Keratinocyte (primary cell): Measurements from ENCODE around the gene LPAR1. TPM values are rescaled to one million over a fixed set of nuclear protein-coding genes. Genes with fewer than 3 reads are reported as not detected.

Experiments
- DNase-seq: peaks from one replicate; pipeline ENCODE4 v3.0.0-alpha.2; 2011; ENCODE audit warnings: low read depth, missing footprints, low spot score
- FAIRE-seq: peaks from 2 replicates; lab custom pipeline; 2011; peaks lifted over from hg19 to GRCh38; lab: Jason Lieb, UNC
- H2AFZ ChIP-seq: 2 replicates; pipeline ENCODE4 v1.6.0; 2012; ENCODE audit warnings: low read length, control low read depth, inconsistent platforms; ENCODE audit not compliant: control insufficient read depth
- H3K27ac ChIP-seq: 2 replicates; pipeline ENCODE4 v1.5.1; 2011; ENCODE audit warnings: low read length; ENCODE audit not compliant: control insufficient read depth, insufficient read depth
- H3K27me3 ChIP-seq: 3 replicates; pipeline ENCODE4 v1.6.0; 2011; ENCODE audit warnings: low read length; ENCODE audit not compliant: control insufficient read depth, insufficient read depth; ENCODE audit errors: extremely low read depth
- H3K36me3 ChIP-seq, 2 experiments: 2 replicates in 1 of 2; 3 replicates in 1 of 2; pipeline ENCODE4 v1.5.1; 2011; ENCODE audit warnings: low read length in 2 of 2, mild to moderate bottlenecking in 1 of 2; ENCODE audit not compliant: control insufficient read depth in 2 of 2, insufficient read depth in 2 of 2; ENCODE audit errors: extremely low read depth in 1 of 2
- H3K4me1 ChIP-seq: 3 replicates; pipeline ENCODE4 v1.5.1; 2011; ENCODE audit warnings: low read length; ENCODE audit not compliant: control insufficient read depth, insufficient read depth; ENCODE audit errors: extremely low read depth
- H3K4me2 ChIP-seq: 3 replicates; pipeline ENCODE4 v1.6.0; 2011; ENCODE audit warnings: low read depth, low read length; ENCODE audit not compliant: control insufficient read depth, insufficient read depth; ENCODE audit errors: extremely low read depth
- H3K4me3 ChIP-seq, 3 experiments: fragments of 200-600 bp in 1 of 3; sonication (generic) in 1 of 3; 2 replicates in 2 of 3; 3 replicates in 1 of 3; pipeline ENCODE4 v1.5.1; 2011 to 2016; ENCODE audit warnings: low read length in 3 of 3, mild to moderate bottlenecking in 3 of 3, control low read depth in 2 of 3, inconsistent platforms in 1 of 3, low read depth in 1 of 3, mixed read lengths in 1 of 3, mixed run types in 1 of 3, moderate library complexity in 1 of 3; ENCODE audit not compliant: control insufficient read depth in 2 of 3, insufficient read depth in 2 of 3; ENCODE audit errors: extremely low read depth in 1 of 3
- H3K79me2 ChIP-seq: 2 replicates; pipeline ENCODE4 v1.6.0; 2012; ENCODE audit warnings: low read length; ENCODE audit not compliant: control insufficient read depth, insufficient read depth
- H3K9ac ChIP-seq: 3 replicates; pipeline ENCODE4 v1.6.0; 2011; ENCODE audit warnings: low read length; ENCODE audit not compliant: control insufficient read depth, insufficient read depth; ENCODE audit errors: extremely low read depth
- H3K9me1 ChIP-seq: 3 replicates; pipeline ENCODE4 v1.6.0; 2011; ENCODE audit warnings: low read length; ENCODE audit not compliant: control insufficient read depth, insufficient read depth; ENCODE audit errors: extremely low read depth
- H3K9me3 ChIP-seq: 2 replicates; pipeline ENCODE4 v1.5.1; 2012; ENCODE audit warnings: low read depth, low read length; ENCODE audit not compliant: control insufficient read depth
- H4K20me1 ChIP-seq: 3 replicates; pipeline ENCODE4 v1.6.0; 2011; ENCODE audit warnings: low read length; ENCODE audit not compliant: control insufficient read depth, insufficient read depth; ENCODE audit errors: extremely low read depth
- CTCF ChIP-seq, 3 experiments: IDR thresholded peaks in 1 of 3; conservative IDR thresholded peaks in 1 of 3; optimal IDR thresholded peaks in 1 of 3; 2 replicates in 2 of 3; 3 replicates in 1 of 3; pipeline versions ENCODE3 to v1.5.1; 2011; ENCODE audit warnings: low read length in 3 of 3, mild to moderate bottlenecking in 3 of 3, moderate library complexity in 2 of 3, control low read depth in 1 of 3, inconsistent platforms in 1 of 3; ENCODE audit not compliant: insufficient read depth in 2 of 3; ENCODE audit errors: extremely low read depth in 1 of 3
- EZH2 ChIP-seq: IDR thresholded peaks from one replicate; pipeline ENCODE4 v1.6.1; 2012; ENCODE audit warnings: inconsistent platforms, mild to moderate bottlenecking, low read length, moderate library complexity
- dilution Hi-C: fragments of 300-500 bp; cut with MboI; formaldehyde crosslinking; loops from one replicate; pipeline ENCODE4 v1.7.0; 2020; ENCODE audit warnings: low sequenced_read_pairs; ENCODE audit not compliant: extremely low pct_ligation_motif_present
- polyA plus RNA-seq, 5 experiments: library from polyadenylated mRNA; depleted of rRNA in 3 of 5; stranded (reverse) in 3 of 5; stranded (forward) in 1 of 5; unstranded in 1 of 5; fragments of >200 nt; gene quantifications; 1 replicate in 1 of 5; 2 replicates in 3 of 5; 3 replicates in 1 of 5; pipeline versions ENCODE4 v1.2.1 to v1.2.3, GENCODE V29; 2011 to 2012; ENCODE audit warnings: missing spikeins in 2 of 5, low read depth in 1 of 5, low replicate concordance in 1 of 5

LPAR1 gene
- polyA plus RNA-seq, 1 donor (not counting 4 experiments of a cell fraction or from before 2014, with no cell fraction given), result 43.2 TPM

- FAIRE-seq, result no peak
- no peak overlapping the region for H3K27ac ChIP-seq
Observed at GRCh38 chr9:110846215-110846614, 192.1 kb downstream of the LPAR1 start.

DNA sequence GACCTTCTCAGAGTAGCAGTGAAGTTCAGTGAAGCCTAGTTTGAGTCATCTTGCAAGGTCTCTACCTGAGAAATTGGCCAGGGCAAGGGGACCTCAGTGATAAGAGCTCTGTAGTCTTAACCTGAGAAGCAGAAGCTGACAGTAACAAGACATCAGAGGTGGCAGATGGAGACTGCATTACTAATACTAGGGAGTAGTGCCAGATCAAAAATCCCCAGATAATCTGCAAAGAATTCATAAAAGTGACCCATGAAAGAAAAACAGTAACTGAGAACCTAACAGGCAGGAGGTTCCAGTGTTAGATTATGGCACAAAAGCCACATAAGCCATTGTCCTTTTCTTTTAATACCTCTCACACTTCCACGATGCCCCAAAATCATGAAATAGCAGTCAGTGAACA is 194.1 kb downstream of the LPAR1 start:
- no peaks in the 10 kb centered on the region for H3K9me1 ChIP-seq
- H3K27ac ChIP-seq, result no peak overlapping the region
- no peaks in the 10 kb centered on the region for H3K9me3 ChIP-seq
- no peaks in the 10 kb centered on the region for H3K27me3 ChIP-seq
- dilution Hi-C loops, result no loop called here
- no peak overlapping the region for H2AFZ ChIP-seq
- no peaks in the 10 kb centered on the region for H3K36me3 ChIP-seq
- H3K4me3 ChIP-seq, result no peak overlapping the region
- no peaks in the 10 kb centered on the region for H4K20me1 ChIP-seq
- FAIRE-seq (no peak), DNase-seq (no peak)
- TF ChIP-seq EZH2, result no peak
- no peak for TF ChIP-seq CTCF (optimal IDR thresholded peaks at IDR 0.05 in 1 of 3, IDR thresholded peaks at IDR 0.05 in 1 of 3, conservative IDR thresholded peaks at IDR 0.05 in 1 of 3; ENCODE audit: extremely low read depth in 1 of 3, insufficient read depth in 2 of 3, low read length in 3 of 3)
- H3K4me2 ChIP-seq, result no peak overlapping the region
- no peaks in the 10 kb centered on the region for H3K4me1 ChIP-seq
- no peak overlapping the region for H3K9ac ChIP-seq
- no peaks in the 10 kb centered on the region for H3K79me2 ChIP-seq

More at GRCh38 chr9:110846215-110846614, 192.1 kb downstream of the LPAR1 start:
- no peak for DNase-seq
- H3K36me3 ChIP-seq, result no peaks in the 10 kb centered on the region
- no peak overlapping the region for H2AFZ ChIP-seq
- no peaks in the 10 kb centered on the region for H3K9me1 ChIP-seq
- no peak overlapping the region for H3K9ac ChIP-seq
- dilution Hi-C loops, result no loop called here
- H3K4me3 ChIP-seq, result no peak overlapping the region
- H4K20me1 ChIP-seq, result no peaks in the 10 kb centered on the region
- no peak overlapping the region for H3K4me2 ChIP-seq
- H3K9me3 ChIP-seq, result no peaks in the 10 kb centered on the region
- peaks cover 4% of the 10 kb centered on the region for H3K4me1 ChIP-seq
- no peaks in the 10 kb centered on the region for H3K27me3 ChIP-seq
- no peak for TF ChIP-seq EZH2
- TF ChIP-seq CTCF (optimal IDR thresholded peaks at IDR 0.05 in 1 of 3, IDR thresholded peaks at IDR 0.05 in 1 of 3, conservative IDR thresholded peaks at IDR 0.05 in 1 of 3; ENCODE audit: extremely low read depth in 1 of 3, insufficient read depth in 2 of 3, low read length in 3 of 3), result no peak
- no peaks in the 10 kb centered on the region for H3K79me2 ChIP-seq
